ENCODE data around the gene HYAL4. TPM values are rescaled to one million over a fixed set of nuclear protein-coding genes. Genes with fewer than 3 reads are reported as not detected.
A peak's percentile ranks its signal among the peaks of the same experiment; 100 is the strongest.

The HYAL4 gene, protein sequence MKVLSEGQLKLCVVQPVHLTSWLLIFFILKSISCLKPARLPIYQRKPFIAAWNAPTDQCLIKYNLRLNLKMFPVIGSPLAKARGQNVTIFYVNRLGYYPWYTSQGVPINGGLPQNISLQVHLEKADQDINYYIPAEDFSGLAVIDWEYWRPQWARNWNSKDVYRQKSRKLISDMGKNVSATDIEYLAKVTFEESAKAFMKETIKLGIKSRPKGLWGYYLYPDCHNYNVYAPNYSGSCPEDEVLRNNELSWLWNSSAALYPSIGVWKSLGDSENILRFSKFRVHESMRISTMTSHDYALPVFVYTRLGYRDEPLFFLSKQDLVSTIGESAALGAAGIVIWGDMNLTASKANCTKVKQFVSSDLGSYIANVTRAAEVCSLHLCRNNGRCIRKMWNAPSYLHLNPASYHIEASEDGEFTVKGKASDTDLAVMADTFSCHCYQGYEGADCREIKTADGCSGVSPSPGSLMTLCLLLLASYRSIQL
- total RNA-seq, result 0.49 TPM

DNA sequence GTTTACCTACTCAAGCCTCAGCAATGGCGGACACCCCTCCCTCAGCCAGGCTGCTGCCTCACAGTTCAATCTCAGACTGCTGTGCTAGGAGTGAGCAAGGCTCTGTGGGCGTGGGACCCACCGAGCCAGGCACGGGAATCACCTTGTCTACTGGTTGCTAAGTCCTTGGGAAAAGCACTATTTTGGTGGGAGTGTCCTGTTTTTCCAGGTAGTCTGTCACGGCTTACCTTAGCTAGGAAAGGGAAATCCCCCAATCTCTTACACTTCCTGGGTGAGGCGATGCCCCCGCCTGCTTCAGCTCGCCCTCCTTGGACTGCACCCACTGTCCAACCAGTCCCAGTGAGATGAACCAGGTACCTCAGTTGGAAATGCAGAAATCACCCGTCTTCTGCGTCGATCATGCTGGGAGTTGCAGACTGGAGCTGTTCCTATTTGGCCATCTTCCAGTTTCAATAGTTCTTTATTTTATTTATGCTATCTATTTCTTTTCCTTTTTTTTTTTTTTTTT is at the start of gene HYAL4:
Gene HYAL4 (plus strand): TSS at position 458 of the 508 bp plus-strand sequence. CDS start 23,105 bp downstream, outside the sequence.
- Histone ChIP-seq H3K27me3 (no peaks in the 10 kb centered on the region), H3K4me3 (no peak within 1 kb of the TSS), H3K4me1 (no peaks in the 10 kb centered on the region), H3K27ac (no peak within 1 kb of the TSS), H3K36me3 (no peaks in the 10 kb centered on the region), H3K9me3 (no peaks in the 10 kb centered on the region)
- TF ChIP-seq, protein P1, sequence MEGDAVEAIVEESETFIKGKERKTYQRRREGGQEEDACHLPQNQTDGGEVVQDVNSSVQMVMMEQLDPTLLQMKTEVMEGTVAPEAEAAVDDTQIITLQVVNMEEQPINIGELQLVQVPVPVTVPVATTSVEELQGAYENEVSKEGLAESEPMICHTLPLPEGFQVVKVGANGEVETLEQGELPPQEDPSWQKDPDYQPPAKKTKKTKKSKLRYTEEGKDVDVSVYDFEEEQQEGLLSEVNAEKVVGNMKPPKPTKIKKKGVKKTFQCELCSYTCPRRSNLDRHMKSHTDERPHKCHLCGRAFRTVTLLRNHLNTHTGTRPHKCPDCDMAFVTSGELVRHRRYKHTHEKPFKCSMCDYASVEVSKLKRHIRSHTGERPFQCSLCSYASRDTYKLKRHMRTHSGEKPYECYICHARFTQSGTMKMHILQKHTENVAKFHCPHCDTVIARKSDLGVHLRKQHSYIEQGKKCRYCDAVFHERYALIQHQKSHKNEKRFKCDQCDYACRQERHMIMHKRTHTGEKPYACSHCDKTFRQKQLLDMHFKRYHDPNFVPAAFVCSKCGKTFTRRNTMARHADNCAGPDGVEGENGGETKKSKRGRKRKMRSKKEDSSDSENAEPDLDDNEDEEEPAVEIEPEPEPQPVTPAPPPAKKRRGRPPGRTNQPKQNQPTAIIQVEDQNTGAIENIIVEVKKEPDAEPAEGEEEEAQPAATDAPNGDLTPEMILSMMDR (IDR thresholded peaks at IDR 0.05), result no peak
- no peak for DNase-seq (ENCODE audit: extremely low spot score in 2 of 2)
- intact Hi-C loops (cut with DNase I), result loop anchor here (5.0 kb wide), 1 partner anchor 1443 kb away; no protein-coding TSS in a partner anchor

DNA sequence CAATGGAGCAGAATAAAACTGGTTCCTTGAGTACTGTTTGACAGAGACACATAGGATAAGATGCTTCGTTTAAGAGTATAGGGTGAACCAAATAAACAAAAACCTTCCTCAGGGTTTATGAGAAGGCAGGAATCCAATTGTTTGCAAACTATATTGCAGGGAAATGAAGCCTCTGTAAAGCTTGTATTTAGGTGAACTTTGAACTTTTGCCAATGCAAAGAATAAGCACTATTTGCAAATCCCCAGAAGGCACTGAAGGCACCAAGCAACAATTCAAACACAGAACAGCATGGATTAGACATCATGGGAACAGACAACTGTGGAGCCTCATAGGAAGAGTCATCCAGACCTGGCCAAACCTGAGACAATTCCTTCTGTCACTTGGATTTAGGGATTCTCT is 49.1 kb upstream of the HYAL4 start:
- Histone ChIP-seq H3K27me3 (no peaks in the 10 kb centered on the region), H3K9me3 (no peaks in the 10 kb centered on the region), H3K27ac (no peak overlapping the region), H3K4me3 (no peak overlapping the region), H3K36me3 (no peaks in the 10 kb centered on the region), H3K4me1 (peaks cover 8% of the 10 kb centered on the region)
- TF ChIP-seq, protein P1 (IDR thresholded peaks at IDR 0.05), result no peak
- TF ChIP-seq POLR2AphosphoS5 (IDR thresholded peaks at IDR 0.05; ENCODE audit: insufficient read depth in 1 of 2, low read depth in 1 of 2), result no peak
- TF ChIP-seq POLR2A (IDR thresholded peaks at IDR 0.05), result no peak
- no peak for DNase-seq (ENCODE audit: extremely low spot score in 2 of 2)
- intact Hi-C loops (cut with DNase I), result no loop called here

DNA sequence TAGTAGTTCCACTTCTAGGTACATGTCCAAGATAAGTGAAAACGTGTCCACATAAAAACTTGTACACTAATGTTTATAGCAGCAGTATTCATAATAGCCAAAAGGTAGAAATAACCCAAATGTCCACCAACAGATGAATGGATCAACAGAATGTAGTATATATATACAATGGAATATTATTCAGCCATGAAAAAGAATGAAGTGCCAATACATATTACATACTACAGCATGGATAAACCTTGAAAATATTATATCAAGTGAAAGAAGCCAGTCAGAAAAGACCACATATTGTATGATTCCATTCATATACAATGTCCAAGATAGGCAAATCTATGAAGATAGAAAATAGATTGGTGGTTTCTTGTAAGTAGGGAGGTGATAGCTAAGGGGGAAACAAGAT is 48.4 kb upstream of the HYAL4 start:
- Histone ChIP-seq H3K4me1 (peaks cover 8% of the 10 kb centered on the region), H3K27me3 (no peaks in the 10 kb centered on the region), H3K9me3 (no peaks in the 10 kb centered on the region), H3K36me3 (no peaks in the 10 kb centered on the region), H3K27ac (no peak overlapping the region), H3K4me3 (no peak overlapping the region)
- intact Hi-C loops (cut with DNase I), result no loop called here
- TF ChIP-seq, protein P1 (IDR thresholded peaks at IDR 0.05), result no peak
- no peak for TF ChIP-seq POLR2A (IDR thresholded peaks at IDR 0.05)
- no peak for TF ChIP-seq POLR2AphosphoS5 (IDR thresholded peaks at IDR 0.05; ENCODE audit: insufficient read depth in 1 of 2, low read depth in 1 of 2)
- DNase-seq (ENCODE audit: extremely low spot score in 2 of 2), result no peak

DNA sequence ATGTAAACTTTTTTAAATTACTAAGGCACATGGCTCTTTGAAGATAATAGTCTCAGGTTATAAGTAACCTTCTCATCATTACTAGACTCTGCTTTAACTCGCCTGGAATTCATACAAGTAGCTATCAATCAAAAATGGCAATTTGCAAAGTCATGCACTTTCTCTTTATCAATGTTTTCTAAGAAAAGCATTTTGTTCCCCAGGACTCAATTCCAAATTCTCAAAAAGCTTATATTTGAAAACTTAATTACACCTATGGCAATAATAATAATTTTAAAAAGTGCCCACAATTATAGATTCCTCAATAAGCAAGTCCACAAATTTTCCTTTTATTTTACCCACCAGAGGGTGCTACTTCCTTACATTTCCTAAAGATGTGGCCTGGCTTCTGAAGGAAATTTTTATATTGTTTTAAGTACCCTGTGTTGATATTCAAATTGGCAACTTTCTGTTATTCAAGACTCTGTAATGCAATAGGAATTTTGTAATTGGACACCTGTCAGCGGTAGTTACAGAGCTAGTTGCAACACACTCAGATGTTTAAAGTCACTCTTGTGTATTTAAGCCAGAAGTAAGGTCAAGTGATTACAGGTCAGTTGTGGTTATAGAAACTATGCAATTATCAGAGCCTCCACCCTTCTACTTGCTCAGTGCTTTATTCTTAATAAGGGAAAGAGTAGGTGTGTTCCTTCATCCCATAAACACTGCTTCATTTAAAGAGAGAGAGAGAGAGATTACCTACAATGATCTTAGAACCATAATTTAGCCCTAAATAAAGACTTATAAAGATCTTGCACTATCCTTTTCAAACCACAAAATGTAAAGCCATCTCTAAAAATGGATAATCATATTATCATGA is 47.1 kb upstream of the HYAL4 start:
- Histone ChIP-seq H3K4me3 (no peak overlapping the region), H3K27me3 (no peaks in the 10 kb centered on the region), H3K9me3 (no peaks in the 10 kb centered on the region), H3K36me3 (no peaks in the 10 kb centered on the region), H3K27ac (no peak overlapping the region), H3K4me1 (peaks cover 8% of the 10 kb centered on the region)
- no peak for DNase-seq (ENCODE audit: extremely low spot score in 2 of 2)
- intact Hi-C loops (cut with DNase I), result no loop called here
- TF ChIP-seq POLR2A (IDR thresholded peaks at IDR 0.05) (no peak), POLR2AphosphoS5 (IDR thresholded peaks at IDR 0.05; ENCODE audit: insufficient read depth in 1 of 2, low read depth in 1 of 2) (peak in 1 of 2 donors; percentile 42)
- TF ChIP-seq, protein P1 (IDR thresholded peaks at IDR 0.05), result peak in 1 of 3 experiments; percentile 26

All from vagina (tissue), 2 donors.